ENCODE results near the gene TEX54. TPM values are rescaled to one million over a fixed set of nuclear protein-coding genes. Genes with fewer than 3 reads are reported as not detected.
"Not testable (repeated sequence)": the region's sequence is repeated elsewhere in the genome, so short reads cannot be mapped to it uniquely, and the experiment has no call there.

The TEX54 gene
- total and polyA plus RNA-seq, 2 of the 13 experiments (the other 11 are each of a cell fraction or from before 2014, with no cell fraction given) = not detected

DNA sequence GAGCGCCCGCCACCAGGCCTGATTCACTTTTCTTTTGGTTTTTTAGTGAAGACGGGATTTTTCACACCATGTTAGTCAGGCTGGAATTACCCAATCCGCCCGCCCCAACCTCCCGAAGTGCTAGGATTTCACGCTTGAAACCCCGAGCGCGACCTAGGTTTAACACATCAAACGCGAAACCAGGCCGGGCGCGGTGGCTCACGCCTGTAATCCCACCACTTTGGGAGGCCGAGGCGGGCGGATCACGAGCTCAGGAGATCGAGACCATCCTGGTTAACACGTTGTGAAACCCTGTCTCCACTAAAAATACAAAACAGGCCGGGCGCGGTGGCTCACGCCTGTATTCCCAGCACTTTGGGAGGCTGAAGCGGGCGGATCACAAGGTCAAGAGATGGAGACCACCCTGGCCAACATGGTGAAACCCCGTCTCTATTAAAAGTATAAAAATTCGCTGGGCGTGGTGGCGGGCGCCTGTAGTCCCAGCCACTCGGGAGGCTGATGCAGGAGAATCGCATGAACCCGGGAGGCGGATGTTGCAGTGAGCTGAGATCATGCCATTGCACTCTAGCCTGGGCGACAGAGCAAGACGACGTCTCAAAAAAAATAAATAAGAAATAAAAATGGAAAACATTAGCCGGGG lies 8.2 kb upstream of the TEX54 start:
- peak; percentile 11 for ATAC-seq
- CTCF ChIA-PET (ENCODE audit: low intra/inter-chr PET ratio, low total read pairs); FAIRE-seq; in situ Hi-C loops (cut with HindIII; ENCODE audit: extremely low pct_ligation_motif_present, low pct_unique_long_range_greater_than_20kb); BruUV-seq (replicated peaks); H2AFZ ChIP-seq (ENCODE audit: low read length); H3K27me3 ChIP-seq (ENCODE audit: control insufficient read depth in 1 of 2, insufficient read depth in 2 of 2, low read length in 2 of 2); H4K20me1 ChIP-seq (ENCODE audit: insufficient read depth, low read length); H3K9me3 ChIP-seq (ENCODE audit: low read length); TF ChIP-seq FOXP1 (IDR thresholded peaks at IDR 0.05): not testable (repeated sequence)
- H3K27ac ChIP-seq (ENCODE audit: extremely low read length, insufficient read depth, low read length) = peak overlapping the region; percentile 98
- POLR2A ChIA-PET = interaction anchor here (0.6 to 3.4 kb wide), 56 partner anchors 8 to 1344 kb away, joined by 3 to 362 read pairs (median 6); partner anchors contain the start of genes AHNAK, B3GAT3, C11orf98 and CSKMT
- peak overlapping the region; percentile 85 to 100 (median 97); a peak in 5 of 6 replicates for H3K4me3 ChIP-seq (replicated peaks in 1 of 3; ENCODE audit: insufficient read depth in 1 of 3, low read depth in 2 of 3, low read length in 3 of 3)
- peak overlapping the region; percentile 82 for H3K4me2 ChIP-seq (ENCODE audit: low read depth, low read length)
- H3K79me2 ChIP-seq (ENCODE audit: insufficient read depth, low read length) = peaks cover 27% of the 10 kb centered on the region
- H3K36me3 ChIP-seq (replicated peaks in 1 of 2; ENCODE audit: control insufficient read depth in 1 of 2, insufficient read depth in 2 of 2, low read length in 2 of 2) = peaks cover 6 to 13% of the 10 kb centered on the region in 2 experiments
- intact Hi-C loops (cut with micrococcal nuclease; ENCODE audit: unreplicated experiment) = loop anchor here (1.0 to 5.0 kb wide), 3 partner anchors 10 to 114 kb away; partner anchors contain the start of genes HNRNPUL2, TMEM179B and TTC9C
- peak overlapping the region; percentile 94 for H3K9ac ChIP-seq (ENCODE audit: insufficient read depth, low read depth, low read length)
- peaks cover 36% of the 10 kb centered on the region for H3K4me1 ChIP-seq (ENCODE audit: insufficient read depth, low read length)
- WGBS (ENCODE audit: low lambda C conversion rate) = 0% methylated on average over 40 of the region's 41 CpGs
- peak; percentile 44 for DNase-seq (ENCODE audit: low spot score)
- TF ChIP-seq ZNF17 (CRISPR knock-in tag; IDR thresholded peaks at IDR 0.05) (0 out of 2 replicates have a peak, but pooled peaks have one; percentile 11), TBX3 (IDR thresholded peaks at IDR 0.05; ENCODE audit: borderline replicate concordance) (peak; percentile 26; the same call in 1 of the 2 replicates), FOXP1 (CRISPR knock-in tag; IDR thresholded peaks at IDR 0.05) (0 out of 2 replicates have a peak, but pooled peaks have one; percentile 1), GZF1 (CRISPR knock-in tag; IDR thresholded peaks at IDR 0.05) (0 out of 2 replicates have a peak, but pooled peaks have one; percentile 28), HNRNPLL (IDR thresholded peaks at IDR 0.05; ENCODE audit: low read depth, low read length, poor library complexity, severe bottlenecking) (peak; percentile 23), ZNF225 (CRISPR knock-in tag; IDR thresholded peaks at IDR 0.05) (0 out of 2 replicates have a peak, but pooled peaks have one; percentile 41), ZNF768 (CRISPR knock-in tag; IDR thresholded peaks at IDR 0.05) (0 out of 2 replicates have a peak, but pooled peaks have one; percentile 14), PITX1 (CRISPR knock-in tag; IDR thresholded peaks at IDR 0.05) (0 out of 2 replicates have a peak, but pooled peaks have one; percentile 37), ZNF337 (CRISPR knock-in tag; IDR thresholded peaks at IDR 0.05; ENCODE audit: borderline replicate concordance, low read depth) (peak; percentile 16; the same call in 1 of the 2 replicates), ZNF619 (CRISPR knock-in tag; IDR thresholded peaks at IDR 0.05) (0 out of 2 replicates have a peak, but pooled peaks have one; percentile 11)
- TF ChIP-seq, protein P1, sequence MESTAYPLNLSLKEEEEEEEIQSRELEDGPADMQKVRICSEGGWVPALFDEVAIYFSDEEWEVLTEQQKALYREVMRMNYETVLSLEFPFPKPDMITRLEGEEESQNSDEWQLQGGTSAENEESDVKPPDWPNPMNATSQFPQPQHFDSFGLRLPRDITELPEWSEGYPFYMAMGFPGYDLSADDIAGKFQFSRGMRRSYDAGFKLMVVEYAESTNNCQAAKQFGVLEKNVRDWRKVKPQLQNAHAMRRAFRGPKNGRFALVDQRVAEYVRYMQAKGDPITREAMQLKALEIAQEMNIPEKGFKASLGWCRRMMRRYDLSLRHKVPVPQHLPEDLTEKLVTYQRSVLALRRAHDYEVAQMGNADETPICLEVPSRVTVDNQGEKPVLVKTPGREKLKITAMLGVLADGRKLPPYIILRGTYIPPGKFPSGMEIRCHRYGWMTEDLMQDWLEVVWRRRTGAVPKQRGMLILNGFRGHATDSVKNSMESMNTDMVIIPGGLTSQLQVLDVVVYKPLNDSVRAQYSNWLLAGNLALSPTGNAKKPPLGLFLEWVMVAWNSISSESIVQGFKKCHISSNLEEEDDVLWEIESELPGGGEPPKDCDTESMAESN (CRISPR knock-in tag; conservative IDR thresholded peaks at IDR 0.05) = 0 out of 2 replicates have a peak, but pooled peaks have one; percentile 8
- TF ChIP-seq, protein P2, sequence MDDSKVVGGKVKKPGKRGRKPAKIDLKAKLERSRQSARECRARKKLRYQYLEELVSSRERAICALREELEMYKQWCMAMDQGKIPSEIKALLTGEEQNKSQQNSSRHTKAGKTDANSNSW (CRISPR knock-in tag; IDR thresholded peaks at IDR 0.05; ENCODE audit: borderline replicate concordance) = 0 out of 2 replicates have a peak, but pooled peaks have one; percentile 29
- TF ChIP-seq, protein P3, sequence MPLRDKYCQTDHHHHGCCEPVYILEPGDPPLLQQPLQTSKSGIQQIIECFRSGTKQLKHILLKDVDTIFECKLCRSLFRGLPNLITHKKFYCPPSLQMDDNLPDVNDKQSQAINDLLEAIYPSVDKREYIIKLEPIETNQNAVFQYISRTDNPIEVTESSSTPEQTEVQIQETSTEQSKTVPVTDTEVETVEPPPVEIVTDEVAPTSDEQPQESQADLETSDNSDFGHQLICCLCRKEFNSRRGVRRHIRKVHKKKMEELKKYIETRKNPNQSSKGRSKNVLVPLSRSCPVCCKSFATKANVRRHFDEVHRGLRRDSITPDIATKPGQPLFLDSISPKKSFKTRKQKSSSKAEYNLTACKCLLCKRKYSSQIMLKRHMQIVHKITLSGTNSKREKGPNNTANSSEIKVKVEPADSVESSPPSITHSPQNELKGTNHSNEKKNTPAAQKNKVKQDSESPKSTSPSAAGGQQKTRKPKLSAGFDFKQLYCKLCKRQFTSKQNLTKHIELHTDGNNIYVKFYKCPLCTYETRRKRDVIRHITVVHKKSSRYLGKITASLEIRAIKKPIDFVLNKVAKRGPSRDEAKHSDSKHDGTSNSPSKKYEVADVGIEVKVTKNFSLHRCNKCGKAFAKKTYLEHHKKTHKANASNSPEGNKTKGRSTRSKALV (CRISPR knock-in tag; IDR thresholded peaks at IDR 0.05) = 0 out of 2 replicates have a peak, but pooled peaks have one; percentile 27
- TF ChIP-seq, protein P4, sequence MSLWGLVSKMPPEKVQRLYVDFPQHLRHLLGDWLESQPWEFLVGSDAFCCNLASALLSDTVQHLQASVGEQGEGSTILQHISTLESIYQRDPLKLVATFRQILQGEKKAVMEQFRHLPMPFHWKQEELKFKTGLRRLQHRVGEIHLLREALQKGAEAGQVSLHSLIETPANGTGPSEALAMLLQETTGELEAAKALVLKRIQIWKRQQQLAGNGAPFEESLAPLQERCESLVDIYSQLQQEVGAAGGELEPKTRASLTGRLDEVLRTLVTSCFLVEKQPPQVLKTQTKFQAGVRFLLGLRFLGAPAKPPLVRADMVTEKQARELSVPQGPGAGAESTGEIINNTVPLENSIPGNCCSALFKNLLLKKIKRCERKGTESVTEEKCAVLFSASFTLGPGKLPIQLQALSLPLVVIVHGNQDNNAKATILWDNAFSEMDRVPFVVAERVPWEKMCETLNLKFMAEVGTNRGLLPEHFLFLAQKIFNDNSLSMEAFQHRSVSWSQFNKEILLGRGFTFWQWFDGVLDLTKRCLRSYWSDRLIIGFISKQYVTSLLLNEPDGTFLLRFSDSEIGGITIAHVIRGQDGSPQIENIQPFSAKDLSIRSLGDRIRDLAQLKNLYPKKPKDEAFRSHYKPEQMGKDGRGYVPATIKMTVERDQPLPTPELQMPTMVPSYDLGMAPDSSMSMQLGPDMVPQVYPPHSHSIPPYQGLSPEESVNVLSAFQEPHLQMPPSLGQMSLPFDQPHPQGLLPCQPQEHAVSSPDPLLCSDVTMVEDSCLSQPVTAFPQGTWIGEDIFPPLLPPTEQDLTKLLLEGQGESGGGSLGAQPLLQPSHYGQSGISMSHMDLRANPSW (CRISPR knock-in tag; IDR thresholded peaks at IDR 0.05; ENCODE audit: borderline replicate concordance) = peak; percentile 11; the same call in 1 of the 2 replicates
